GM12878 (cell line): Measurements from ENCODE around the gene MAGI1. TPM values are rescaled to one million over a fixed set of nuclear protein-coding genes. Genes with fewer than 3 reads are reported as not detected.

Experiments used
- ATAC-seq: fragments of 200-7000 bp; cut with Tn5 transposase; 3 replicates; pipeline ENCODE4 v1.9.1; 2020; ENCODE audit warnings: mild to moderate bottlenecking, moderate library complexity
- BruUV-seq: library from RNA; stranded (reverse); fragments of 400-500 nt; replicated peaks from 2 replicates; lab custom pipeline; 2021; lab: Mats Ljungman, UMichigan
- CTCF ChIA-PET: fragments of 300-600 bp; sonication (Branson Sonifier 250); formaldehyde crosslinking; extraction: SDS; loops from one replicate; lab custom pipeline; 2021; ENCODE audit warnings: inconsistent platforms; lab: Yijun Ruan, JAX
- POLR2A ChIA-PET: fragments of 350-600 bp; formaldehyde crosslinking; extraction: SDS; loops from one replicate; lab custom pipeline; 2021; ENCODE audit warnings: inconsistent platforms; lab: Charles Lee
- RAD21 ChIA-PET: fragments of 300-600 bp; sonication (Branson Sonifier 250); formaldehyde crosslinking; loops from one replicate; lab custom pipeline; 2023; ENCODE audit warnings: antibody characterized with exemption; ENCODE audit not compliant: unreplicated experiment; lab: Charles Lee
- SMC1A ChIA-PET: fragments of 300-600 bp; sonication (Branson Sonifier 250); formaldehyde crosslinking; loops from one replicate; lab custom pipeline; 2023; ENCODE audit not compliant: unreplicated experiment, uncharacterized antibody; lab: Charles Lee
- DNase-seq: peaks from one replicate; pipeline ENCODE4 v3.0.0-alpha.2; 2011; ENCODE audit warnings: low read depth, low spot score
- FAIRE-seq: peaks from 3 replicates; lab custom pipeline; 2011; peaks lifted over from hg19 to GRCh38; lab: Jason Lieb, UNC
- H2AFZ ChIP-seq: 2 replicates; pipeline ENCODE4 v1.6.0; 2011; ENCODE audit warnings: low read depth, low read length, control low read depth; ENCODE audit not compliant: control insufficient read depth
- H3K27ac ChIP-seq: 2 replicates; pipeline ENCODE4 v1.5.1; 2011; ENCODE audit warnings: control low read depth; ENCODE audit not compliant: control insufficient read depth, insufficient read depth
- H3K27me3 ChIP-seq, 2 experiments: replicated peaks in 1 of 2; 2 replicates each; pipeline versions ENCODE4 v1.6.0 to v1.6.1; 2011; ENCODE audit warnings: low read length in 1 of 2; ENCODE audit not compliant: control insufficient read depth in 2 of 2, insufficient read depth in 2 of 2
- H3K36me3 ChIP-seq, 2 experiments: 2 replicates each; pipeline ENCODE4 v1.5.1; 2011; ENCODE audit warnings: low read length in 1 of 2; ENCODE audit not compliant: control insufficient read depth in 2 of 2, insufficient read depth in 2 of 2
- H3K4me1 ChIP-seq: 2 replicates; pipeline ENCODE4 v1.6.1; 2011; ENCODE audit warnings: mild to moderate bottlenecking, low read length, moderate library complexity, mixed read lengths; ENCODE audit not compliant: control insufficient read depth, insufficient read depth
- H3K4me2 ChIP-seq: 2 replicates; pipeline ENCODE4 v1.6.0; 2011; ENCODE audit warnings: control low read depth; ENCODE audit not compliant: control insufficient read depth, insufficient read depth
- H3K4me3 ChIP-seq: fragments of 200-600 bp; sonication (generic); 2 replicates; pipeline ENCODE4 v1.5.1; 2016
- H3K79me2 ChIP-seq: 2 replicates; pipeline ENCODE4 v1.6.0; 2011; ENCODE audit warnings: low read length; ENCODE audit not compliant: control insufficient read depth, insufficient read depth
- H3K9ac ChIP-seq: 2 replicates; pipeline ENCODE4 v1.8.0; 2011; ENCODE audit warnings: low read length, control low read depth, mixed read lengths; ENCODE audit not compliant: control insufficient read depth, insufficient read depth
- H3K9me3 ChIP-seq: replicated peaks from 3 replicates; pipeline ENCODE4 v1.5.1; 2011; ENCODE audit warnings: mild to moderate bottlenecking, low read length; ENCODE audit not compliant: control insufficient read depth, insufficient read depth
- H4K20me1 ChIP-seq: 2 replicates; pipeline ENCODE4 v1.6.0; 2011; ENCODE audit not compliant: control insufficient read depth, insufficient read depth
- CREB1 ChIP-seq: IDR thresholded peaks from 2 replicates; pipeline ENCODE4 v1.6.1; 2012; ENCODE audit warnings: low read depth, mild to moderate bottlenecking, inconsistent platforms
- ESRRA ChIP-seq: IDR thresholded peaks from 2 replicates; pipeline ENCODE4 v1.6.1; 2012; ENCODE audit warnings: mild to moderate bottlenecking, low read length, improper control_type of control experiment
- FOXM1 ChIP-seq: IDR thresholded peaks from 2 replicates; pipeline ENCODE4 v1.6.1; 2012; ENCODE audit warnings: low read depth, mild to moderate bottlenecking, inconsistent platforms, low read length, moderate library complexity
- IKZF1 ChIP-seq: fragments of 450-650 bp; conservative IDR thresholded peaks from 2 replicates; pipeline ENCODE4 v1.6.1; 2017; ENCODE audit warnings: antibody characterized with exemption, mild to moderate bottlenecking
- KAT2A ChIP-seq: conservative IDR thresholded peaks from 2 replicates; pipeline ENCODE4 v1.6.1; 2011; ENCODE audit warnings: low read depth, low read length; ENCODE audit not compliant: control insufficient read depth
- NR2C1 ChIP-seq: fragments of 450-650 bp; IDR thresholded peaks from 2 replicates; pipeline ENCODE4 v1.6.1; 2017; ENCODE audit warnings: antibody characterized with exemption, mild to moderate bottlenecking, moderate library complexity
- POLR2AphosphoS5 ChIP-seq: IDR thresholded peaks from 2 replicates; pipeline ENCODE4 v1.6.1; 2011; ENCODE audit warnings: mild to moderate bottlenecking, low read length, inconsistent platforms
- RB1 ChIP-seq: fragments of 450-650 bp; formaldehyde crosslinking; IDR thresholded peaks from 2 replicates; pipeline ENCODE4 v1.6.1; 2017; ENCODE audit warnings: mild to moderate bottlenecking, borderline replicate concordance
- TBL1XR1 ChIP-seq: IDR thresholded peaks from 2 replicates; pipeline ENCODE4 v1.6.1; 2012; ENCODE audit warnings: low read depth, low read length, improper control_type of control experiment
- TCF12 ChIP-seq: IDR thresholded peaks from 2 replicates; pipeline ENCODE4 v1.6.1; 2011; ENCODE audit warnings: low read depth, mild to moderate bottlenecking, low read length
- TCF7 ChIP-seq: IDR thresholded peaks from 2 replicates; pipeline ENCODE4 v1.6.1; 2014; ENCODE audit warnings: antibody characterized with exemption, borderline replicate concordance
- ZSCAN29 ChIP-seq: fragments of 450-650 bp; IDR thresholded peaks from 2 replicates; pipeline ENCODE4 v1.6.1; 2017; ENCODE audit warnings: mild to moderate bottlenecking, moderate library complexity
- WGBS: methylation state at CpG from one replicate; pipeline ENCODE4 v1.1.6; 2016; ENCODE audit warnings: low lambda C conversion rate; ENCODE audit not compliant: insufficient replicate concordance, insufficient coverage; ENCODE audit errors: missing lambda C conversion rate; 5-methylcytosine and 5-hydroxymethylcytosine counted together
- in situ Hi-C: fragments of 300-500 bp; cut with MboI; formaldehyde crosslinking; loops from 9 replicates; pipeline ENCODE4 v1.14.3; 2018; ENCODE audit warnings: mixed read lengths
- intact Hi-C: fragments of 100-400 bp; cut with micrococcal nuclease; formaldehyde crosslinking; loops from one replicate; pipeline ENCODE4 v1.14.2; 2022; ENCODE audit not compliant: unreplicated experiment
- polyA plus RNA-seq, 11 experiments: library from polyadenylated mRNA; depleted of rRNA in 4 of 11; unstranded in 6 of 11; stranded (reverse) in 5 of 11; fragments of >200 nt; fragmentation: Nextera tagmentation in 4 of 11; fragmentation: Illumina TruSeq in 1 of 11; extraction: Ambion mirVana in 4 of 11; extraction: Trizol in 1 of 11; gene quantifications; 1 replicate in 1 of 11; 2 replicates in 10 of 11; pipeline versions ENCODE4 v1.2.1 to v1.2.3, GENCODE V29; 2011 to 2016; ENCODE audit warnings: inconsistent platforms in 2 of 11, missing spikeins in 2 of 11, low read depth in 1 of 11
- total RNA-seq, 4 experiments: library from RNA; depleted of rRNA in 3 of 4; stranded (reverse); fragments of >200 nt in 3 of 4; fragmentation: Illumina TruSeq in 1 of 4; extraction: Trizol in 1 of 4; gene quantifications; 2 replicates each; pipeline versions ENCODE4 v1.2.1 to v1.2.3, GENCODE V29; 2013 to 2021
- TF ChIP-seq, protein P1 (sequence below): IDR thresholded peaks from 2 replicates; pipeline ENCODE4 v1.6.1; 2011; ENCODE audit warnings: low read depth, mild to moderate bottlenecking, low read length, moderate library complexity, borderline replicate concordance; ENCODE audit errors: extremely low read depth
- TF ChIP-seq, protein P2 (sequence below): fragments of 450-650 bp; IDR thresholded peaks from 2 replicates; pipeline ENCODE4 v1.6.1; 2018; ENCODE audit warnings: mild to moderate bottlenecking, low read depth, moderate library complexity; ENCODE audit not compliant: partially characterized antibody

MAGI1 gene
- total and polyA plus RNA-seq, 10 of the 15 experiments (the other 5 are each of a cell fraction or from before 2014, with no cell fraction given): 0.02 to 3.3 (median 0.29) TPM; not detected in 1

DNA sequence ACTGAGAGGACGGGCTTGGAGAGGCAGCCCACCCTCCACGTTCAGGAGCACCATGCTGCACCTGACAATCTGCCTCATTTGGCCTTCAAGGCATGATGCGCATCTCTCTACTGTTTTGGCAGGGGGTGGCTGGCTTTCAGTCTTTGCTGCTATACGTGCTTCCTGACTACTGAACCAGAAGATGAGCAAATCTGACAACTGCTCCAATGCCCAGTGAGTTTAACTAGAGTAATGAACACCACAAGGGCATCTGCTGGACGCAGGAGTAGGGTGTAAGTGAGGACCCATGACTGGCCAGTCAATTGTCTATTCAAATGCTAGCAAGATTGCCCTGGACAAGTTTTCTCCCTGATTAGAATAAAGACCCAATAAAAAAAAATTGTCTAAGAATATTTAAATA is 335.7 kb downstream of the MAGI1 start:
- no peak for TF ChIP-seq NR2C1
- no peak for TF ChIP-seq TBL1XR1
- TF ChIP-seq, protein P1, sequence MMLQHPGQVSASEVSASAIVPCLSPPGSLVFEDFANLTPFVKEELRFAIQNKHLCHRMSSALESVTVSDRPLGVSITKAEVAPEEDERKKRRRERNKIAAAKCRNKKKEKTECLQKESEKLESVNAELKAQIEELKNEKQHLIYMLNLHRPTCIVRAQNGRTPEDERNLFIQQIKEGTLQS: no peak
- no peak for TF ChIP-seq KAT2A
- TF ChIP-seq TCF12: no peak
- TF ChIP-seq FOXM1: no peak
- no peak for TF ChIP-seq IKZF1
- TF ChIP-seq ZSCAN29: no peak
- no peak for TF ChIP-seq ESRRA
- TF ChIP-seq, protein P2, sequence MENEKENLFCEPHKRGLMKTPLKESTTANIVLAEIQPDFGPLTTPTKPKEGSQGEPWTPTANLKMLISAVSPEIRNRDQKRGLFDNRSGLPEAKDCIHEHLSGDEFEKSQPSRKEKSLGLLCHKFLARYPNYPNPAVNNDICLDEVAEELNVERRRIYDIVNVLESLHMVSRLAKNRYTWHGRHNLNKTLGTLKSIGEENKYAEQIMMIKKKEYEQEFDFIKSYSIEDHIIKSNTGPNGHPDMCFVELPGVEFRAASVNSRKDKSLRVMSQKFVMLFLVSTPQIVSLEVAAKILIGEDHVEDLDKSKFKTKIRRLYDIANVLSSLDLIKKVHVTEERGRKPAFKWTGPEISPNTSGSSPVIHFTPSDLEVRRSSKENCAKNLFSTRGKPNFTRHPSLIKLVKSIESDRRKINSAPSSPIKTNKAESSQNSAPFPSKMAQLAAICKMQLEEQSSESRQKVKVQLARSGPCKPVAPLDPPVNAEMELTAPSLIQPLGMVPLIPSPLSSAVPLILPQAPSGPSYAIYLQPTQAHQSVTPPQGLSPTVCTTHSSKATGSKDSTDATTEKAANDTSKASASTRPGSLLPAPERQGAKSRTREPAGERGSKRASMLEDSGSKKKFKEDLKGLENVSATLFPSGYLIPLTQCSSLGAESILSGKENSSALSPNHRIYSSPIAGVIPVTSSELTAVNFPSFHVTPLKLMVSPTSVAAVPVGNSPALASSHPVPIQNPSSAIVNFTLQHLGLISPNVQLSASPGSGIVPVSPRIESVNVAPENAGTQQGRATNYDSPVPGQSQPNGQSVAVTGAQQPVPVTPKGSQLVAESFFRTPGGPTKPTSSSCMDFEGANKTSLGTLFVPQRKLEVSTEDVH: no peak
- TF ChIP-seq POLR2AphosphoS5: no peak
- no peak for TF ChIP-seq RB1
- TF ChIP-seq TCF7: no peak
- no peak for TF ChIP-seq CREB1
- in situ Hi-C loops (no loop called here), intact Hi-C loops (no loop called here)
- Histone ChIP-seq H3K79me2 (no peaks in the 10 kb centered on the region), H3K4me2 (no peak overlapping the region), H4K20me1 (no peaks in the 10 kb centered on the region), H3K4me3 (no peak overlapping the region), H3K9ac (no peak overlapping the region), H3K9me3 (no peaks in the 10 kb centered on the region), H3K4me1 (no peaks in the 10 kb centered on the region), H2AFZ (no peak overlapping the region), H3K36me3 (no peaks in the 10 kb centered on the region), H3K27ac (no peak overlapping the region), H3K27me3 (no peaks in the 10 kb centered on the region)
- ChIA-PET CTCF (no interaction called here), SMC1A (no interaction called here), RAD21 (no interaction called here), POLR2A (no interaction called here)
- ATAC-seq (no peak), FAIRE-seq (no peak), DNase-seq (no peak)
- WGBS: 23% methylated on average over 5 of the region's 5 CpGs
- BruUV-seq: no TSS peak
